ENCODE data around the gene ARNT2. TPM values are rescaled to one million over a fixed set of nuclear protein-coding genes. Genes with fewer than 3 reads are reported as not detected.

Gene ARNT2
- total and polyA plus RNA-seq, 4 experiments from 2014 or later: not detected

- H3K27me3 ChIP-seq (ENCODE audit: insufficient read depth, low read length): no peaks in the 10 kb centered on the region
- ChIA-PET CTCF (ENCODE audit: partially characterized antibody) (no interaction called here), POLR2A (ENCODE audit: partially characterized antibody) (no interaction called here)
- peaks cover 10 to 19% of the 10 kb centered on the region in 2 donors for H3K27me3 Mint-ChIP-seq
- no peak overlapping the region for H3K27ac ChIP-seq (ENCODE audit: low read depth, low read length)
- no peak overlapping the region for H3K4me3 ChIP-seq (ENCODE audit: low read length in 2 of 2)
- DNase-seq: no peak
- no peaks in the 10 kb centered on the region for H3K36me3 Mint-ChIP-seq
- no peak overlapping the region for H3K4me3 Mint-ChIP-seq
- H3K36me3 ChIP-seq (ENCODE audit: insufficient read depth, low read length): no peaks in the 10 kb centered on the region
- no peaks in the 10 kb centered on the region for H3K9me3 ChIP-seq (ENCODE audit: control insufficient read depth in 1 of 2, low read length in 2 of 2)
- H3K4me1 ChIP-seq (ENCODE audit: insufficient read depth, low read length): no peaks in the 10 kb centered on the region
- peaks cover 0 to 3% (median 0%) of the 10 kb centered on the region in 8 donors for H3K9me3 Mint-ChIP-seq
- H3K4me1 Mint-ChIP-seq: no peaks in the 10 kb centered on the region
- H3K27ac Mint-ChIP-seq: no peak overlapping the region
- intact Hi-C loops (cut with micrococcal nuclease): no loop called here
Observed at GRCh38 chr15:80523746-80524145, 119.6 kb downstream of the ARNT2 start.

- no peaks in the 10 kb centered on the region for H3K4me1 ChIP-seq (ENCODE audit: insufficient read depth, low read length)
- no peak for DNase-seq
- no peaks in the 10 kb centered on the region for H3K9me3 ChIP-seq (ENCODE audit: control insufficient read depth in 1 of 2, low read length in 2 of 2)
- H3K27me3 ChIP-seq (ENCODE audit: insufficient read depth, low read length): no peaks in the 10 kb centered on the region
- H3K36me3 Mint-ChIP-seq: no peaks in the 10 kb centered on the region
- H3K27ac ChIP-seq (ENCODE audit: low read depth, low read length): no peak overlapping the region
- intact Hi-C loops (cut with micrococcal nuclease): no loop called here
- H3K36me3 ChIP-seq (ENCODE audit: insufficient read depth, low read length): no peaks in the 10 kb centered on the region
- H3K27ac Mint-ChIP-seq: no peak overlapping the region
- no peak overlapping the region for H3K4me3 ChIP-seq (ENCODE audit: low read length in 2 of 2)
- H3K4me1 Mint-ChIP-seq: no peaks in the 10 kb centered on the region
- peaks cover 0 to 3% (median 0%) of the 10 kb centered on the region in 8 donors for H3K9me3 Mint-ChIP-seq
- CTCF ChIA-PET (ENCODE audit: partially characterized antibody): no interaction called here
- no peak overlapping the region for H3K4me3 Mint-ChIP-seq
- peaks cover 10 to 17% of the 10 kb centered on the region in 2 donors for H3K27me3 Mint-ChIP-seq
- POLR2A ChIA-PET (ENCODE audit: partially characterized antibody): no interaction called here
Observed at GRCh38 chr15:80525853-80526252, 121.7 kb downstream of the ARNT2 start.

GRCh38 chr15:80526556-80527340, 122.6 kb downstream of the ARNT2 start:
- H3K36me3 Mint-ChIP-seq: no peaks in the 10 kb centered on the region
- H3K27ac ChIP-seq (ENCODE audit: low read depth, low read length): no peak overlapping the region
- H3K4me1 ChIP-seq (ENCODE audit: insufficient read depth, low read length): no peaks in the 10 kb centered on the region
- ChIA-PET CTCF (ENCODE audit: partially characterized antibody) (no interaction called here), POLR2A (ENCODE audit: partially characterized antibody) (no interaction called here)
- H3K4me3 Mint-ChIP-seq: no peak overlapping the region
- peaks cover 12 to 20% of the 10 kb centered on the region in 2 donors for H3K27me3 Mint-ChIP-seq
- no peaks in the 10 kb centered on the region for H3K36me3 ChIP-seq (ENCODE audit: insufficient read depth, low read length)
- intact Hi-C loops (cut with micrococcal nuclease): no loop called here
- no peaks in the 10 kb centered on the region for H3K9me3 ChIP-seq (ENCODE audit: control insufficient read depth in 1 of 2, low read length in 2 of 2)
- H3K27ac Mint-ChIP-seq: no peak overlapping the region
- DNase-seq: no peak
- no peaks in the 10 kb centered on the region for H3K4me1 Mint-ChIP-seq
- no peaks in the 10 kb centered on the region for H3K27me3 ChIP-seq (ENCODE audit: insufficient read depth, low read length)
- H3K9me3 Mint-ChIP-seq: peaks cover 0 to 3% (median 0%) of the 10 kb centered on the region in 8 donors
- no peak overlapping the region for H3K4me3 ChIP-seq (ENCODE audit: low read length in 2 of 2)

GRCh38 chr15:80527406-80527805, 123.2 kb downstream of the ARNT2 start:
- H3K36me3 Mint-ChIP-seq: no peaks in the 10 kb centered on the region
- H3K9me3 Mint-ChIP-seq: peaks cover 0 to 3% (median 0%) of the 10 kb centered on the region in 8 donors
- ChIA-PET POLR2A (ENCODE audit: partially characterized antibody) (no interaction called here), CTCF (ENCODE audit: partially characterized antibody) (no interaction called here)
- no peak for DNase-seq
- H3K27ac Mint-ChIP-seq: no peak overlapping the region
- no peaks in the 10 kb centered on the region for H3K4me1 ChIP-seq (ENCODE audit: insufficient read depth, low read length)
- intact Hi-C loops (cut with micrococcal nuclease): no loop called here
- H3K27me3 ChIP-seq (ENCODE audit: insufficient read depth, low read length): no peaks in the 10 kb centered on the region
- H3K4me3 ChIP-seq (ENCODE audit: low read length in 2 of 2): no peak overlapping the region
- H3K4me1 Mint-ChIP-seq: no peaks in the 10 kb centered on the region
- no peaks in the 10 kb centered on the region for H3K36me3 ChIP-seq (ENCODE audit: insufficient read depth, low read length)
- no peaks in the 10 kb centered on the region for H3K9me3 ChIP-seq (ENCODE audit: control insufficient read depth in 1 of 2, low read length in 2 of 2)
- H3K27me3 Mint-ChIP-seq: peaks cover 13 to 20% of the 10 kb centered on the region in 2 donors
- no peak overlapping the region for H3K4me3 Mint-ChIP-seq
- no peak overlapping the region for H3K27ac ChIP-seq (ENCODE audit: low read depth, low read length)

- DNase-seq: no peak
- peaks cover 0 to 5% (median 0%) of the 10 kb centered on the region in 8 donors for H3K9me3 Mint-ChIP-seq
- Histone ChIP-seq H3K9me3 (ENCODE audit: control insufficient read depth in 1 of 2, low read length in 2 of 2) (no peaks in the 10 kb centered on the region), H3K4me1 (ENCODE audit: insufficient read depth, low read length) (no peaks in the 10 kb centered on the region), H3K27me3 (ENCODE audit: insufficient read depth, low read length) (no peaks in the 10 kb centered on the region), H3K27ac (ENCODE audit: low read depth, low read length) (no peak overlapping the region), H3K4me3 (ENCODE audit: low read length in 2 of 2) (no peak overlapping the region), H3K36me3 (ENCODE audit: insufficient read depth, low read length) (no peaks in the 10 kb centered on the region)
- no peaks in the 10 kb centered on the region for H3K36me3 Mint-ChIP-seq
- peaks cover 18 to 24% of the 10 kb centered on the region in 2 donors for H3K27me3 Mint-ChIP-seq
- H3K4me1 Mint-ChIP-seq: no peaks in the 10 kb centered on the region
- H3K4me3 Mint-ChIP-seq: no peak overlapping the region
- ChIA-PET POLR2A (ENCODE audit: partially characterized antibody) (no interaction called here), CTCF (ENCODE audit: partially characterized antibody) (no interaction called here)
- peak overlapping the region in 1 of 7 donors; percentile 3 for H3K27ac Mint-ChIP-seq
- intact Hi-C loops (cut with micrococcal nuclease): no loop called here
Observed at GRCh38 chr15:80527961-80528360, 123.8 kb downstream of the ARNT2 start.

GRCh38 chr15:80530737-80531365, 126.7 kb downstream of the ARNT2 start:
- Mint-ChIP-seq H3K9me3 (peaks cover 0 to 11% (median 6%) of the 10 kb centered on the region in 8 donors), H3K4me3 (no peak overlapping the region), H3K27ac (no peak overlapping the region), H3K27me3 (peaks cover 21 to 29% of the 10 kb centered on the region in 2 donors), H3K36me3 (no peaks in the 10 kb centered on the region), H3K4me1 (no peaks in the 10 kb centered on the region)
- Histone ChIP-seq H3K36me3 (ENCODE audit: insufficient read depth, low read length) (no peaks in the 10 kb centered on the region), H3K27me3 (ENCODE audit: insufficient read depth, low read length) (no peaks in the 10 kb centered on the region), H3K4me1 (ENCODE audit: insufficient read depth, low read length) (no peaks in the 10 kb centered on the region), H3K9me3 (ENCODE audit: control insufficient read depth in 1 of 2, low read length in 2 of 2) (no peaks in the 10 kb centered on the region), H3K4me3 (ENCODE audit: low read length in 2 of 2) (no peak overlapping the region), H3K27ac (ENCODE audit: low read depth, low read length) (no peak overlapping the region)
- intact Hi-C loops (cut with micrococcal nuclease): no loop called here
- CTCF ChIA-PET (ENCODE audit: partially characterized antibody): no interaction called here
- no peak for DNase-seq
- POLR2A ChIA-PET (ENCODE audit: partially characterized antibody): no interaction called here

- intact Hi-C loops (cut with micrococcal nuclease): no loop called here
- Histone ChIP-seq H3K9me3 (ENCODE audit: control insufficient read depth in 1 of 2, low read length in 2 of 2) (no peaks in the 10 kb centered on the region), H3K27ac (ENCODE audit: low read depth, low read length) (no peak overlapping the region), H3K4me1 (ENCODE audit: insufficient read depth, low read length) (no peaks in the 10 kb centered on the region), H3K4me3 (ENCODE audit: low read length in 2 of 2) (no peak overlapping the region), H3K36me3 (ENCODE audit: insufficient read depth, low read length) (no peaks in the 10 kb centered on the region), H3K27me3 (ENCODE audit: insufficient read depth, low read length) (no peaks in the 10 kb centered on the region)
- Mint-ChIP-seq H3K36me3 (no peaks in the 10 kb centered on the region), H3K9me3 (peaks cover 0 to 11% (median 6%) of the 10 kb centered on the region in 8 donors), H3K4me1 (no peaks in the 10 kb centered on the region), H3K27me3 (peaks cover 22 to 29% of the 10 kb centered on the region in 2 donors), H3K4me3 (no peak overlapping the region), H3K27ac (no peak overlapping the region)
- CTCF ChIA-PET (ENCODE audit: partially characterized antibody): no interaction called here
- no peak for DNase-seq
- POLR2A ChIA-PET (ENCODE audit: partially characterized antibody): no interaction called here
Observed at GRCh38 chr15:80531388-80531787, 127.2 kb downstream of the ARNT2 start.
